Pancreas (tissue), 10 donors: ENCODE measurements around the gene DIDO1. TPM values are rescaled to one million over a fixed set of nuclear protein-coding genes. Genes with fewer than 3 reads are reported as not detected.

ENCODE experiments used
- ATAC-seq, 4 donors: fragments of 200-7000 bp; cut with Tn5 transposase; one replicate each; pipeline versions ENCODE4 v1.8.0 to v1.9.1; 2020; ENCODE audit warnings: mild to moderate bottlenecking in 4 of 4, moderate library complexity in 4 of 4
- DNase-seq, 6 donors: peaks; one replicate each; pipeline ENCODE4 v3.0.0-alpha.2; 2020
- FAIRE-seq: peaks from 2 replicates; lab custom pipeline; 2012; peaks lifted over from hg19 to GRCh38; lab: Jason Lieb, UNC
- H3K27ac ChIP-seq, 4 donors: fragments of 200-600 bp; sonication (generic); 1 replicate in 3 of 4; 2 replicates in 1 of 4; pipeline versions ENCODE4 v1.5.0 to v1.8.0; 2020
- H3K27me3 ChIP-seq, 4 donors: fragments of 200-600 bp; one replicate each; pipeline ENCODE4 v1.8.0; 2021
- H3K36me3 ChIP-seq, 3 donors: fragments of 200-600 bp; sonication (generic) in 1 of 3; one replicate each; pipeline versions ENCODE4 v1.5.0 to v1.8.0; 2020 to 2021
- H3K4me1 ChIP-seq, 3 donors: fragments of 200-600 bp; one replicate each; pipeline ENCODE4 v1.8.0; 2021
- H3K4me3 ChIP-seq, 4 donors: fragments of 200-600 bp; sonication (generic) in 2 of 4; one replicate each; pipeline versions ENCODE4 v1.5.0 to v1.8.0; 2020 to 2021
- H3K9me3 ChIP-seq, 4 donors: fragments of 200-600 bp; one replicate each; pipeline ENCODE4 v1.8.0; 2021
- WGBS, 2 donors: extraction: QIAGEN DNeasy Blood & Tissue Kit; methylation state at CpG; one replicate each; pipeline ENCODE4 v1.1.7; 2013; 5-methylcytosine and 5-hydroxymethylcytosine counted together
- intact Hi-C, 3 donors: fragments of 100-400 bp; cut with DNase I; formaldehyde crosslinking; loops; one replicate each; pipeline versions ENCODE4 v1.11.1 to v1.14.2; 2022
- polyA plus RNA-seq, 2 donors: library from polyadenylated mRNA; stranded (reverse); fragments of 200-250 nt; gene quantifications; one replicate each; pipeline ENCODE4 v1.2.3, GENCODE V29; 2013
- total RNA-seq, 6 donors: library from RNA; stranded (reverse); fragmentation: NEBNext Ultra II Directional in 4 of 6; extraction: Animal tissue kit (Norgen Biotek cat#: 25700) in 4 of 6; gene quantifications; one replicate each; pipeline versions ENCODE4 v1.2.1 to v1.2.4, GENCODE V29; 2021 to 2023
- TF ChIP-seq, protein P1 (sequence below), 4 donors: fragments of 200-600 bp; sonication (generic) in 3 of 4; IDR thresholded peaks; one replicate each; pipeline versions ENCODE4 v1.5.0 to v1.8.0; 2021; ENCODE audit warnings: antibody characterized with exemption in 4 of 4
- donor health status: healthy with polysubstance abuse.
- donor health status: DM: no; HTN: no; CAD: no; lungs with moderate emphysema.
- donor health status: DM: no; HTN: no; CAD: no.
- donor health status: control.
- donor health status: control.
- donor health status: Bipolar disorder and iron deficiency.
- donor health status: DM: yes; HTN: yes; CAD: no.
- donor health status: DM: no; HTN: no; CAD: no.
- donor health status: DM: no; HTN: no; CAD: no.
- donor health status: DM: yes; HTN: yes; CAD: no.

The DIDO1 gene
- total and polyA plus RNA-seq, 8 donors = 16.7 to 29.8 (median 18.5) TPM

DNA sequence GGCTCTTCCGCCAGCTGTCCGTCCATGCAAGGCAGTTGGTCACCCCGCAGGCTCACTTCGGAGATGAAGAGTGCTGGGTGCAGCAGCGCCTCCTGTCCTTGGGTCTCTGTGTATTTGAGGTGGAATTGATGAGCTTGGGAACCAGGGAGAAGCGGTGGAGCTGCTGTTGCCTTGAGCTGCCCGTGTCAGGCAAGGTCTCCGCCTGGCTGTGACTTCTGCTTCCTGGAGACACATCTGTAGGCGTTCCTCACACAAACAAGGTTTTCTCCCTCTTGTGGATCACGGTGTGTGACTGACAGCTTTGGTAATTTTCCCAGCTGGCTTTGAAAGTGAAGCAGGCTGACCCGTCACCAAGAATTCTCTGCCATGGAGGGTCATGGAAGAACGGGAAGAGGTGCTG is 23.7 kb upstream of the DIDO1 start:
- Histone ChIP-seq H3K4me1 (peaks cover 0 to 6% (median 0%) of the 10 kb centered on the region in 3 donors), H3K4me3 (no peak overlapping the region), H3K27ac (no peak overlapping the region), H3K9me3 (no peaks in the 10 kb centered on the region), H3K36me3 (peaks cover 3 to 20% (median 11%) of the 10 kb centered on the region in 3 donors), H3K27me3 (no peaks in the 10 kb centered on the region)
- ATAC-seq = no peak
- intact Hi-C loops = no loop called here
- FAIRE-seq = no peak
- TF ChIP-seq, protein P1, sequence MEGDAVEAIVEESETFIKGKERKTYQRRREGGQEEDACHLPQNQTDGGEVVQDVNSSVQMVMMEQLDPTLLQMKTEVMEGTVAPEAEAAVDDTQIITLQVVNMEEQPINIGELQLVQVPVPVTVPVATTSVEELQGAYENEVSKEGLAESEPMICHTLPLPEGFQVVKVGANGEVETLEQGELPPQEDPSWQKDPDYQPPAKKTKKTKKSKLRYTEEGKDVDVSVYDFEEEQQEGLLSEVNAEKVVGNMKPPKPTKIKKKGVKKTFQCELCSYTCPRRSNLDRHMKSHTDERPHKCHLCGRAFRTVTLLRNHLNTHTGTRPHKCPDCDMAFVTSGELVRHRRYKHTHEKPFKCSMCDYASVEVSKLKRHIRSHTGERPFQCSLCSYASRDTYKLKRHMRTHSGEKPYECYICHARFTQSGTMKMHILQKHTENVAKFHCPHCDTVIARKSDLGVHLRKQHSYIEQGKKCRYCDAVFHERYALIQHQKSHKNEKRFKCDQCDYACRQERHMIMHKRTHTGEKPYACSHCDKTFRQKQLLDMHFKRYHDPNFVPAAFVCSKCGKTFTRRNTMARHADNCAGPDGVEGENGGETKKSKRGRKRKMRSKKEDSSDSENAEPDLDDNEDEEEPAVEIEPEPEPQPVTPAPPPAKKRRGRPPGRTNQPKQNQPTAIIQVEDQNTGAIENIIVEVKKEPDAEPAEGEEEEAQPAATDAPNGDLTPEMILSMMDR (IDR thresholded peaks at IDR 0.05) = no peak
- WGBS, 2 donors = 91% methylated on average over 12 of the region's 12 CpGs
- DNase-seq = no peak

DNA sequence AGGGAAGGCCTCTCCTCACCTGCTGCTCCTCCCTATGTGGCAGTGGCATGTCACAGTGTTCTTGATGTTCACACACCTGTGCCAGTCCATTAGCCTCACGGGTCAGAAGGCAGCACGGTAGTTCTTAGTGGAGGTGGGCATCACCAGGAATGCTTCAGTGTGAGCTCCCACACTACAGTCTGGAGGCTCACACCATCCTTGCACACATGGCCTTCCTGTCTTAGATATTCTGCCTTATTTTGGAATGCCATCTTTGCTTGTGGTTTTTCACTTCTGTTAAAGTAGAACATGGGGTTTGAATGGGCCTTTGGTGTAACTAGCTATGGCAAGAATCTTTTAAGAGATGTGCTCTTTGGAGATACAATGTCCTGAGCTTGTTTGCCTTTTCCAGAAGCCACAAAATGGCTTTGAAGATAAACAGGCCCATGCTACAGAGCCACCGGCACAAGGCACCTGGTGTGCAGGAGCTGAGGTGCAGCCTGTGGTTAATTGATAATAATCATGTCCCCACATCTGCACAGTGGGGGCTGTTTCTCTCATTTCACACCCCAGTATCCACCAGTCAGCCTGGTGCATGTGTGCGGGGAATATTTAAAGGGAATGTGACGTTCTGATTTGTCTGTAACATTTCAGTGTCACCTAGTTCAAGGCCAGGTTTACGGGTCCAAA is 23.0 kb upstream of the DIDO1 start:
- H3K27ac ChIP-seq = no peak overlapping the region
- intact Hi-C loops = no loop called here
- no peaks in the 10 kb centered on the region for H3K9me3 ChIP-seq
- TF ChIP-seq, protein P1 (IDR thresholded peaks at IDR 0.05) = no peak
- peaks cover 0 to 6% (median 0%) of the 10 kb centered on the region in 3 donors for H3K4me1 ChIP-seq
- no peak for DNase-seq
- ATAC-seq = no peak
- H3K4me3 ChIP-seq = no peak overlapping the region
- H3K27me3 ChIP-seq = no peaks in the 10 kb centered on the region
- peaks cover 3 to 27% (median 15%) of the 10 kb centered on the region in 3 donors for H3K36me3 ChIP-seq
- FAIRE-seq = no peak
- 95 to 99% methylated on average over 6 of the region's 6 CpGs for WGBS, 2 donors

DNA sequence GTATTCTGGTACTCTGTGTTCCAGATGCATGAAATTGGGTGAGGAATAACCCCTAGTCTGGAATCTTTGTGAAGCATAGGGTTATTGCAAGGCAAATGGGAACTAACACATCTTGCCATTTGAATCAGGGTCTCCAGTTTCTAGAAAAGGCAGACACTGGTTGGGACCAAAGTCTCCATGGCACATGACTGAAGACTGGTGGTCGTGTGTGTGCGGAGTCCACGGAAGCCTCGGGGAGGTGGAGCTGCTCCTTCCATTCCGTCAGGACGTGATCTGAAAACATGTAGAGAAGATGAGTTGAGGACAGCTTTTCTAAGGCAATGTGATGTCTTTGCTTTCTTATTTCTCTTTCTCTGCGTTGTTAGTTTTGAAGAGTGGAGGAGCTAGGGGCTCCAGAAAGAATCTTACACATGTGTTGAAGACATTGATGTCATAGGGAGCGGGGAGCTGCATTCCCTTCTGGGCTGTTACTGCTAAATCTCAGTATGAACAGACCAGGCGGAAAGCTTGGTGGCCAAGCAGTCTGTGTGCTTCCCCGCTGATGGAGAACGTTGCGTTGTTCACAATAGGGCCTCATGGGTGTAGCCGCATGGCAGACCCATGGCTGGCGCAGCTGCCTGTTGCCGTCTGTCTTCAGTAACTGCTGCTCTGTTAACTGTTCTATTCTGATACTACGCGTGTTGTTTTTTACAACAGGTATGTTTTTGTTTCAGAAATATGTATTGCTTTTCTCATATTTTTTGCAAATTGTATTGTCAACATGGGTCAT is 21.4 kb upstream of the DIDO1 start:
- ATAC-seq = no peak
- H3K36me3 ChIP-seq = peaks cover 8 to 43% (median 15%) of the 10 kb centered on the region in 3 donors
- H3K4me3 ChIP-seq = no peak overlapping the region
- intact Hi-C loops = no loop called here
- peaks cover 0 to 6% (median 0%) of the 10 kb centered on the region in 3 donors for H3K4me1 ChIP-seq
- no peak for FAIRE-seq
- H3K27me3 ChIP-seq = no peaks in the 10 kb centered on the region
- peak in 1 of 6 donors; percentile 21 for DNase-seq
- WGBS, 2 donors = 93 to 95% methylated on average over 17 of the region's 17 CpGs
- no peak overlapping the region for H3K27ac ChIP-seq
- TF ChIP-seq, protein P1 (IDR thresholded peaks at IDR 0.05) = no peak
- no peaks in the 10 kb centered on the region for H3K9me3 ChIP-seq

DNA sequence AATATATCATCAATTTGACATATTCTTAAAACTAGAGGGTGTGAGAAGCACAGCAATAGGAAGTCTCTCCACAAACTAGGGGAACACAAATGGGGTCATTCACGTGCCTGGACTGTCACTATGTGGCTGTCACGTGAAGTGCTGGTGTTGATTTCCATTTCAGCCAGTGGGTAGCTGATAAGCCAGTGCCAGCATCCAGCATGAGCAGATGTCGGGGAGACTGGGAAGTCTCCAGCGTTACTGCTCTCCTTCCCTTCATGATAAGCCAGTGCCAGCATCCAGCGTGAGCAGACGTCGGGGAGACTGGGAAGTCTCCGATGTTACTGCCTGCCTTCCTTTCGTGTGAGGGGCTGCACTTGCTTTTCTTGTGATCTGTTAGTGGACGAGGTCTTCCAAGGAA is 20.6 kb upstream of the DIDO1 start:
- H3K27ac ChIP-seq = no peak overlapping the region
- FAIRE-seq (no peak), DNase-seq (peak in 3 of 6 donors; percentile 25 to 34 (median 31)), ATAC-seq (peak; percentile 39 to 81 (median 60))
- no peaks in the 10 kb centered on the region for H3K27me3 ChIP-seq
- H3K4me3 ChIP-seq = no peak overlapping the region
- WGBS, 2 donors = 37 to 40% methylated on average over 10 of the region's 10 CpGs
- peaks cover 0 to 6% (median 0%) of the 10 kb centered on the region in 3 donors for H3K4me1 ChIP-seq
- intact Hi-C loops = no loop called here
- TF ChIP-seq, protein P1 (IDR thresholded peaks at IDR 0.05) = no peak
- H3K36me3 ChIP-seq = peaks cover 8 to 43% (median 15%) of the 10 kb centered on the region in 3 donors
- no peaks in the 10 kb centered on the region for H3K9me3 ChIP-seq
